Sciatic nerve (tissue), 2 donors: ENCODE results near the gene OR2T6. TPM values are rescaled to one million over a fixed set of nuclear protein-coding genes. Genes with fewer than 3 reads are reported as not detected.
"Not testable (repeated sequence)": the region's sequence is repeated elsewhere in the genome, so short reads cannot be mapped to it uniquely, and the experiment has no call there.

Experiments used
- ATAC-seq: fragments of 200-7000 bp; cut with Tn5 transposase; one replicate; pipeline ENCODE4 v1.9.1; 2020; ENCODE audit warnings: mild to moderate bottlenecking, moderate library complexity
- DNase-seq: peaks from one replicate; pipeline ENCODE4 v3.0.0-alpha.2; 2020; ENCODE audit warnings: low spot score
- intact Hi-C: fragments of 100-400 bp; cut with DNase I; formaldehyde crosslinking; loops from one replicate; pipeline ENCODE4 v1.14.2; 2022
- total RNA-seq: library from RNA; stranded (reverse); fragmentation: NEBNext Ultra II Directional; extraction: Animal tissue kit (Norgen Biotek cat#: 25700); gene quantifications from one replicate; pipeline ENCODE4 v1.2.1, GENCODE V29; 2021
- donor health status: DM: no; HTN: no; CAD: no.
- donor health status: DM: no; HTN: no; CAD: no.

Gene OR2T6, protein sequence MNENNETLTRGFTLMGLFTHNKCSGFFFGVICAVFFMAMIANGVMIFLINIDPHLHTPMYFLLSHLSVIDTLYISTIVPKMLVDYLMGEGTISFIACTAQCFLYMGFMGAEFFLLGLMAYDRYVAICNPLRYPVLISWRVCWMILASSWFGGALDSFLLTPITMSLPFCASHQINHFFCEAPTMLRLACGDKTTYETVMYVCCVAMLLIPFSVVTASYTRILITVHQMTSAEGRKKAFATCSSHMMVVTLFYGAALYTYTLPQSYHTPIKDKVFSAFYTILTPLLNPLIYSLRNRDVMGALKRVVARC
- total RNA-seq = not detected

DNA sequence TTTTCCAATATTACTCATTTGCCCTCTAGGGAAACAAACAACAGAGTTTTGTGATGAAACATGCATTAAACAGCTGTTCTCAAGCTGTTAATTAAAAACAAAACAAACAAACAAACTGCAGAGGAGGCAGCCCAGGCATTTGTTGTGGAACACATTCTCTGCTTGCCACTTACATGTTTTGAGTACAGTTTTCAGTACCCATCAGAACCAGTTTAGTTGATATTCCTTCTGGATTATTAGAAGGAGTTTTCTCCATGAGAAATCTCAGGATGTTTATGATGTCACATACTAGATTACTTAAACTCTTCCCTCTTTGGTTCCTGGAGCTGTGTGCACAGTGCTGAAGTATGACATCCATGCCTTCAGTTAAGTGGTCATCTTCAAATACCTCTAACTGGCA, at the start of gene OR2T6:
TSS of gene OR2T6 (plus strand) at position 301 of the 400 bp plus-strand sequence. CDS start 11,863 bp downstream, outside the sequence.
- no peak for DNase-seq
- intact Hi-C loops = no loop called here
- ATAC-seq = no peak

DNA sequence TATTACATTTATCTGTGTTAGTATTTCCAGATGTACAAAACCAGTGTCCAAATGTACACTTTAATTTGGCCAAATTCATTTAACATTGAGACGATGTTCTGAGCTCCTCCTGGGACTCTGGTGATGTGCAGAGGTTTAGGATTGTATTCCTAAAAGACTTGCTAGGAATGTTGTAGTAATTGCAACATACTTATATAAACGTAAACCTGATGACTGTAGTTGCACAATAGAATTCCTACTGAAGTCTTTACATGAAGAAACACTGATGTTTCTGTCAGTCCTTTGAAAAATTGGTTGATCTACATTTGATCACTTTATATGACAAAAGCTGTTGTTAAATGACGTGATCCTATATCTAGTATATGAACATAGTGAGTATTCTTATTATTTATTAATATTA, 32.1 kb upstream of the OR2T6 start:
- DNase-seq (no peak), ATAC-seq (no peak)
- intact Hi-C loops = no loop called here

DNA sequence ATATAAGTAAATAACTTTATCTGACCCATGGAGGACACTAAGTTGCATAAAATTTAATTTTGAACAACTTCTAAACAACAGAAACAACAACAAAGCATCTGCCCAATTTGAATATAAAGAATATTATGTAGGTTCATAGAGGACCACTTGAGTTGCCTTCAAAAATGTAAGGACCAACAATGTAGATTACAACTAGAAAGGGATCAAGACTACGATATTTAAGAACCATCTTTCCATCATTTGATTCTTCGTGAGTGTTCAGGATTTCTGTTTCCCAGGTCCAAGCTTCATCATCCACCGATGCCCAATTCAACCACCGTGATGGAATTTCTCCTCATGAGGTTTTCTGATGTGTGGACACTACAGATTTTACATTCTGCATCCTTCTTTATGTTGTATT, 27.1 kb upstream of the OR2T6 start, which contains the start of gene OR14C36:
TSS of gene OR14C36 (plus strand) at position 301 of the 400 bp plus-strand sequence. CDS start at position 301, 0 bp downstream.
- ATAC-seq = no peak
- no peak for DNase-seq
- intact Hi-C loops = no loop called here

DNA sequence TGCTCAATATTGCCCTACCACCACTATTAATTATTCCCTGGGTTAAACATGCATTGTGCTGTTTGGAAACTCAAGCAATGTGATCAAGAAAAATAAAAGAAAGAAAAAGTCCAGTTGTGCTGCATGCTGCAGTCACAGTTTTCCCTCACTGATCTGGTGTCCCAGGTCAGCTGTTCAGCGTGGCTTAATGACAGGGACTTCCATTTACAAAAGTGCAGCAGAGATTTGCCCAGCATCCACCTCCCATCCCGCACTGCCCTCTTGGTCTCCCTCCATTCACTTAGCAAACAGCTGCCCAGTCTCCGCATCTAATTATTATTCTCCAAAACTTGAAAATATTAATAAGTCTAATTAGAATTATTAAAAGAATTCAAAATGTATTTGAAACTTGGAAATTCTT, 16.1 kb upstream of the OR2T6 start:
- intact Hi-C loops = no loop called here
- DNase-seq = no peak
- no peak for ATAC-seq

DNA sequence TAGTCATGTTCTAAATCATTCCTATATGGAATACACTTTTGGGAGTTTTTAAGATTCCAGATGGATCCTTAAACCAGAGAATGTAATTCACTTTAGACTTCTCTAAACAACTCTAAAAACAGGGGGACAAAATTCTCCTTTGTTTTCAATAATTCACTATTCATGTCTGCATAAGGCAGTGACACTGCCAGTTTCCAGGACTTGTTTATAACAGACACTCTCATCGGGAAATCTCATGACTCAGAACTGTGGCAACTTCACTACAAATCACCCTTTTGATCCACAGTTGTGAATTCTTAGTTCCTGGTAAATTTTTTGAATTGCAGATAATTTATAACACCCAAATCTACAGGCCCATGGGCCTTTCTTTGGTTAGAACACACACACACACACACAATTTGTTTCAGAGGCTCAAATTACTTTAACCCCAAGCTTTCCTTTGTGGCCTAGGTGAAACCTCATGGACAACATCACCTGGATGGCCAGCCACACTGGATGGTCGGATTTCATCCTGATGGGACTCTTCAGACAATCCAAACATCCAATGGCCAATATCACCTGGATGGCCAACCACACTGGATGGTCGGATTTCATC, 14.3 kb upstream of the OR2T6 start, which contains the start of gene OR2T4:
TSS of gene OR2T4 (plus strand) at position 545 of the 595 bp plus-strand sequence. CDS start at position 545, 0 bp downstream.
- intact Hi-C loops = no loop called here
- DNase-seq (no peak), ATAC-seq (no peak)

DNA sequence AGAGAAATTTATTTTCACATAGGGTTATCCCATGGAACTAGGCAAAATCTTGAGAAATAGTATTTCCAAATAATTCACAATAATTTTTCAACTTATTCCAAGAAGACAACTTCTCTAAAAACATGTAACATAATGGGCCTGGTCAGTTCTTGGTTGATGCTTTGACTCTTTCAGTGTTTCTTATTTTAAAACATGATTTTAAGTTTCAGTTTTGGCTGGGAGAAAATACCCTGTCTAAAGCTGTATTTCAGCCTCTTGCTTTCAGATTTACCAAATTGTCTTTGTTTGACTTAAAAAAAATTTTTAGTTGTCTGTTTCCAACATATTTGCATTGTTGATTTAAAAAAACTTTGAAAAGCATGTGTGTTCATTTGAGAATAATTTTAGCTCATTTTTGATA, 8.9 kb upstream of the OR2T6 start:
- intact Hi-C loops = no loop called here
- DNase-seq (no peak), ATAC-seq (no peak)

DNA sequence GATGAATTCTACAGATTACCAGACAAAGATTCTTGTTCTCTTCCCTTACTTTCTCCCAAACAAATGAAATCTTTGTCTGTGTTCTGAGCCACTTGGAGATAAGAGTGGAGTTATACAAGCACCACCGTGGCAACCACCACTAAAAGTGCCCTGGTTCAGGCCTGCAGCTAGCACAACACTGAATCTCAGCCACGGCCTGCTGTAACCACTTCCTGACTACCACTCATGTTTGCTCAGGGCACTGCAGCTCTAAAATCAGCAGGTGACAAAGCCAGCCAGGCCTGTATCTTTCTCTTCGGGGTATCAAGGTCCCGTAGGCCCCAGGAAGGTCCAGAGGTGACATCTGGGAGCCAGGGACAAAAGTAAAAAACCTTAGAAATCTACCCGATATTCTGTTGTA, 3.2 kb upstream of the OR2T6 start:
- intact Hi-C loops = no loop called here
- ATAC-seq (no peak), DNase-seq (no peak)

DNA sequence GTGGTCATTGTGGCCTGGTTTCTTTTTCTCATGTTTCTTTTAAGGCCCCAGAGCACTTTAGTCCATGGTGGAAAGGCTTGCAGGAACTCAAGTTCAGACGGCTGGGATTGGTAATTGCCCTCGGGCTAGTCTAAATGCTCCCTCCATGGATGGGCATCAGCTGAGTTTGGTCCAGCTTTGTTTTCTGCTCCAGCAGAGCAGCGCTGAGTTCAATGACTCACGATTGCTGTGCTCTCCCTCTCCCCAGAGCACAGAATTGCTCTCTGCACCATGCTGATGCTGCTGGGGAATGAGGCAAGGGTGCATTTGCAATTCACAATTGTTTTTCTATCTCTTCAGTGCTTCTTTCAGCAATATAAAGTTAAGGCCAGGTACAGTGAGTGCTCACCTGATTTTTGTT, 1.8 kb upstream of the OR2T6 start:
- ATAC-seq (no peak), DNase-seq (no peak)
- intact Hi-C loops = no loop called here

DNA sequence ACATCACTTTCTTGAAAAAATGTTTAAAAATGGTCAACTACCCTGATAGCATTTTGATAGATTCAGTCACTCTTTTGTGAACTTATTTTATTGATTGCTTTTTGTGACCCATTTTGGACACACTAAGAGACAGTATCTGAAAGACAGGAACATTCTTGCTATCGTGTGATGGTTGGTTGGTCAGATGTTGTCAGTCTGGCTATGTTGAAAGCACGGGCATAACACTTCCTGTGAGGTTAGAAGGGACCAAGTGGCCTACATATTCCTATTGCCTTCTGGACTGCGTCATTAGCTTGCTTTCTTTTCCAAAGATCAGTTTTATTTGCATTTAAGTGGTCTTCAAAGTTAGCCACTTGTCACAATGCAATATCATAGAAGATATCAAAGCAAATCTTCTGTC, 1.4 kb downstream of the OR2T6 start:
- no peak for ATAC-seq
- intact Hi-C loops = no loop called here
- no peak for DNase-seq

DNA sequence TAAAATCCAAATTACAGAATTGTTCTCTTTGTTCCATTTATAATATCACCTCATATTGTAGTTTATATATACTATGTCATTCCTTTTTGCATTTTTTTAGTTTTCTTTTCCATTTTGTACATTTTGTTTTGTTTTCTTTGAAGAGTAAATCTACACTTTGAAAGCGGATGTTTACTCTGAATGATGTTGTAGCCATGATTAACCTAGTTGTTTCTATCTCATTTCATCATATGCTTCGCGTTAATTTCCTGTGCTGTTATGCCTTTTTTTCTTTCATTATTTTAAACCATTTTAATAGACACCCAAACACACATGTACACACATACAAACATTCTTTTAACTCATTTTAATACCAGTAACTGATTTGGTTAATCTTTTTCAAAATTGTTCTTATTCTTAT, 5.3 kb downstream of the OR2T6 start:
- intact Hi-C loops = no loop called here
- DNase-seq (no peak), ATAC-seq (no peak)

DNA sequence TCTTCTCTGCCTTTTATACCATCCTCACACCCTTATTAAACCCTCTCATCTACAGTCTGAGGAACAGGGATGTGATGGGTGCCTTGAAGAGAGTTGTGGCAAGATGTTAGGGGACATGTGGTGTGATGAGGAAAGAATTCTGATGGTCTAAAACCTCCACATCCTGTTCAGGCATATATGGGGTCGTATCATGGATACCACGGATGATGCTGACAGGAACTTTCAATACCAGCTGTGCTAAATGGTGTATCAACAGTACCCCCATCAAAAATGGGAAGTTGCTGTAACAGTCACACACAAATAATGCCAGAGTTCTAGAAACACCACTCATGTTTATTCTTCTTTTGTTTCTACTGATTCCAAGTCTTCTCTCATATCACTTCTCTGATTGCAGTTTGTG, 12.9 kb downstream of the OR2T6 start:
- ATAC-seq = no peak
- DNase-seq = no peak
- intact Hi-C loops = no loop called here

DNA sequence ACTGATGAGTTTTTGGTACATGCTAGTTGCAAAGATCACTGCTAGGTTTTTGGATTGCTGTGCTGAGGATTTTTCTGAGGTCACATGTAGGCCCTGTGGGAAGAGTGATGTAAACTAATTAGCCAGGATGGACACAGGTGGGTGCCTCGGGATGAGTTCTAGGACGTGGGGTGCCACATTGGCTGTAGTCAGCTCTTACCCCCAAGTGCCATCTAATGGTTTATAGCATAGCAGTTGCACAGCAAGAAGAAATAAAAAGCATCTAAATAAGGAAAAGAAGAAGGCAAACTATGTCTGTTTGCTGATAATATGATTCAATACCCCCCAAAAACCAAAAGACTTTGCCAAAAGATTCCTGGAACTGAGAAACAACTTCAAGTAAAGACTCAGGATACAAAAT, 17.5 kb downstream of the OR2T6 start:
- intact Hi-C loops = no loop called here
- ATAC-seq (no peak), DNase-seq (no peak)

DNA sequence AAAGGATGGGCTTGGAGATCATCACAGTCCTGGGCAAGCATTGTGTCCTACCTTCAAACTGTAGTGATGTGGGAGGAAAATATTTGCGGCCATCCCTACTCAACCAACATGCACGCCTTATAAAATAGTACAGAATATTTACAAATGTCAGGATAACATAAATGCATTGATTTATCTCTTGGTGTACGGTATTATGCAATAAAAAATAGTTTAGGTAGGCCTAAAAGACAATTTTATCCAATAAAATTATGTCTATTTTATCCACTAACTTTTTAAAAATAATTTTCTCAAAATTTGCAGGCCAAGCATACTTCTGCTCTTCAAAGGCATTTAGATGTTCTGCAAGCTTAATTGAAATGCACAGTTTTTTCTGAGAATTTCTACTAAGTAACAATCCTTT, 27.2 kb downstream of the OR2T6 start, which contains the start of gene OR2T1:
TSS of gene OR2T1 (plus strand) at position 301 of the 400 bp plus-strand sequence. CDS start 3,100 bp downstream, outside the sequence.
- ATAC-seq (no peak), DNase-seq (no peak)
- intact Hi-C loops = no loop called here

DNA sequence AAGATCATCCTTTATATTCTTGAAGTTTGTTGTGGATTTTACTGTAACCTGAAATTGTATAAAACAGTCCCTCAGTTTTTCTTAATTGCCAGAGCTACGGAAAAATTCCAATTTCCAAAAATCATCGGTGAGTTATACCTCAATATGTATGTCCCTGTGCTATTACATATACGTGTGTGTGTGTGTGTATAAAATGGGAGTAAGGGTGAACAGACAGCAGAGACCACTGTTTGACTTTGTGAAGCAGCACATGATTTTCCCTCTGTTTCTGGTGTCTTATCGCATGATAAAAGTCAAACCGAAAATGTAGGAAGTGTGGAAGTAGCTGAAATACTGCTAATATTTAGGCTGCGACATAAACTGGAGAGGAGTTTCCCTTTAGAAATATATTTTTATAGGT, 28.5 kb downstream of the OR2T6 start:
- no peak for ATAC-seq
- intact Hi-C loops = no loop called here
- no peak for DNase-seq

DNA sequence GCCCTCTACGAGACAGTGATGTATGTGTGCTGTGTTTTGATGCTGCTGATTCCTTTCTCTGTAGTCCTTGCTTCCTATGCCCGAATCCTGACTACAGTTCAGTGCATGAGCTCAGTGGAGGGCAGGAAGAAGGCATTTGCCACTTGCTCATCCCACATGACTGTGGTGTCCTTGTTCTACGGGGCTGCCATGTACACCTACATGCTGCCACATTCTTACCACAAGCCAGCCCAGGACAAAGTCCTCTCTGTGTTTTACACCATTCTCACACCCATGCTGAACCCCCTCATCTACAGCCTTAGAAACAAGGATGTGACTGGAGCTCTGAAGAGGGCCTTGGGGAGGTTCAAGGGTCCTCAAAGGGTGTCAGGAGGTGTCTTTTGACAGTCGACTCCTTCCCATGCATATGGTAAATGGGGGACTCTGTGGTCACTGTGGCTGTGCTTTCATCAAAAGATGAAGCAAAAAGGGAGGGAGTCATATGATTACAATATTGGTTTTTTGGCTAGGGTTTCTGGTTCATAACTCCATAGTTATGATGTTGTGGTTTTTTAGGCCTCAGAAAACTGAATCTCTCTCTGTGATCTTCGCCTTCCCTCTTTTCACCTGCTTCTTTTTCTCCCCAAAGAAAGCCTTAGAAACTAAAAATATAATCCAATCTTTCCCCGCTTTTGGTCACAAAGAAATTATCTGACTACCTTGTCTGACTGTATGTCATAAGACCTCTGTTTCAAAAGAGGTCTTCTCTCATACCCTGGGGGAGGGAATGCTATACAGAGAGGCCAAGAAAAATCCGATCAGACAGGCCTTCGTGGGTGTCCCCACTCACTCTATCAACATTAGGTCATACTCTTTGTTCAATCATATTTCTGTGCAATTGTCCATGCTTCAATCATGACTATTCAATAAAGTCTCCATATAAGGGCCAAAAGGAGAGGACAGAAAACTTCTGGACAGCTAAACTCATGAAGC, 31.5 kb downstream of the OR2T6 start:
- intact Hi-C loops = no loop called here
- no peak for DNase-seq
- ATAC-seq = no peak

DNA sequence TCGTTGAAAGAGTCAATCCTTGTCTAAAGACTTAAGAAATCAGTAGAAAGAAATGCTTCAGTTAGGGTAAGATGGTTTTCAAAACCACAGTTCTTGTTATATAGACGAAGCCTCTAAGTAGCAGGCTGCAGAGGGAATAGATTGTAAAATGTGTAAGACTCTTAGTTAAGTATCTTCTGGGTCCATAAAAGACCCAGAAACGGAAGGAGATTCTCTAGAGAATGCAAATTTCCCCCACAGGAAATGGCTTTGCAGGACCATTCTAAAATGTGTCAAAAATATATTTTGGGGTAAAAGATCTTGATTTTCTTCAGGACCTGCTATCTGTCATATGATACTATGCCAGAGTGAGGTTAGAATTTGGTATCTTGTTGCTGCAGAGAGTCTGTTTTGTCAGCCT, 40.7 kb downstream of the OR2T6 start:
- no peak for ATAC-seq
- intact Hi-C loops = no loop called here

DNA sequence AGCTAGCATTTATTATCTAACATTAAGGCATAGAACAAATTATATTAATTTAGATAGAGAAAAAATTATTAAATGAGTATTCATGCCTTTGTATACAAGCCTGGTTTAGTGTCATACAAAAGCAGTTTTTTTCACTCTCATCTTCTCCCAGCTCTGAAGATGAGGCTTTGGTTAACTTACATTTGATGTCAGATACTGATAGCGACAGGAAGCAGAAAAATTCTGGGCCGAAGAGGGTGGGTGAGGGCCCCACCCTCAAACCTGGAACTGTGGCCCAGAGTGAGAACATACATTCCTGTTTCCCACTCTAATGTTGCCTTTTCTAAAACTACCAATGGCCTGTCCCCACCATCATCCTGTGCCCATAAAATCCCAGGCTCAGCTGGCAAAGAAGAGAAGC, 42.3 kb downstream of the OR2T6 start:
- intact Hi-C loops = no loop called here
- DNase-seq (no peak), ATAC-seq (no peak)

More for the DNA sequence above, 40.7 kb downstream of the OR2T6 start:
- DNase-seq = no peak

DNA sequence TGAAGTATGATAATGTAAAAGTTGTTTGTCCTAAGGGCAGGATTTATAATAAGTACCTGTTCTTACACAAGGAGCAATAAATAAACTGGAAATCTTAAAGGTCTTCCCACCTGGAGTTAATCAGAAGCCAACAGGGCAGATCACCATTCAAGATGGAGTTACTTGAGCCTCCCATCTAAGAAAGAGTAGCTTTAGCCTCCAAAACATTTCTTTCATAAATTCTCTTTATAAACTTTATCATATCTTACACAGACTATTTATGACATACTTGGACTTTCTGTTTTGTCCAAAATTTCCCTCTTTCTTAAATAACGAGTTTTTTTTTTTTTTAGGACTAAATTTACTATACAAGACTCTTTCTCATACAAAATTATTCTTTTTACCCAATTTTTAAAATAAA, 45.8 kb downstream of the OR2T6 start:
- intact Hi-C loops = no loop called here
- no peak for DNase-seq

DNA sequence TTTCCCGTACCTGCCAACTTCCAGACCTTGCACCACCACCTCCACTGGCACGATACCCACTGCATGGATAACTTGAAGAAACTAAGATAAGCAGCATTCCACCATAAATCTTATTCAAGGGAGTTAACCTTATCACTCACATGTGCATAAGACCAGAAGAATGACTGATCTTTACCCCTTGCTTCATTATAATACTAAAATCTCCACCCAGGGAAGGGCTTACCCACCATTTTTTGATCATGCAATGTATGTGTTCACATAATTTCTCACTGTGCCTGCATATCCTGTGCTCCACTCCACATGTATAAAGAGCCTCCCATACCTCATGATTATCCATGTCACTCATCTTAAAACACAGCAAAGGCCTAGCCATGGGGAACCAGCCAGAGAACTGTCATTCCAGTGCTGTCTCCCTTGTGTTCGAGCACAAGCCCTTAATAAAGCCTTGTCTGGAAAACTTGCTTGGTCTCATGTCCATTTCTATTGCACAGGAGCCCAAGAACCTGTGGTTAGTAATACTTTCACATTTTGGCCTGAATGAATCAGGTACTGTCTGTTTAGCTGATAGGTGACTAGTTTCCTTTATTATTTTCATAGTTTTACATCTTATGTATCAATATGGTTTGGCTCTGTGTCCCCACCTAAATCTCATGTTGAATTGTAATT, 52.1 kb downstream of the OR2T6 start:
- intact Hi-C loops, ATAC-seq, DNase-seq: not testable (repeated sequence)

More for the DNA sequence above, 45.8 kb downstream of the OR2T6 start:
- ATAC-seq = no peak
